HT-29 (cell line): ENCODE data around the gene APOM. TPM values are rescaled to one million over a fixed set of nuclear protein-coding genes. Genes with fewer than 3 reads are reported as not detected.

Experiments
- DNase-seq: peaks from one replicate; pipeline ENCODE4 v3.0.0-alpha.2; 2015; ENCODE audit warnings: low spot score
- total RNA-seq: library from RNA; depleted of rRNA; stranded (reverse); fragments of >200 nt; shearing (Covaris generic); gene quantifications from 2 replicates; pipeline ENCODE4 v1.2.3, GENCODE V29; 2014

The APOM gene
- total RNA-seq, 1 experiment from 2014 or later: 4.2 TPM

- DNase-seq: no peak
Measured at GRCh38 chr6:31631209-31631608, 24.5 kb upstream of the APOM start.

DNA sequence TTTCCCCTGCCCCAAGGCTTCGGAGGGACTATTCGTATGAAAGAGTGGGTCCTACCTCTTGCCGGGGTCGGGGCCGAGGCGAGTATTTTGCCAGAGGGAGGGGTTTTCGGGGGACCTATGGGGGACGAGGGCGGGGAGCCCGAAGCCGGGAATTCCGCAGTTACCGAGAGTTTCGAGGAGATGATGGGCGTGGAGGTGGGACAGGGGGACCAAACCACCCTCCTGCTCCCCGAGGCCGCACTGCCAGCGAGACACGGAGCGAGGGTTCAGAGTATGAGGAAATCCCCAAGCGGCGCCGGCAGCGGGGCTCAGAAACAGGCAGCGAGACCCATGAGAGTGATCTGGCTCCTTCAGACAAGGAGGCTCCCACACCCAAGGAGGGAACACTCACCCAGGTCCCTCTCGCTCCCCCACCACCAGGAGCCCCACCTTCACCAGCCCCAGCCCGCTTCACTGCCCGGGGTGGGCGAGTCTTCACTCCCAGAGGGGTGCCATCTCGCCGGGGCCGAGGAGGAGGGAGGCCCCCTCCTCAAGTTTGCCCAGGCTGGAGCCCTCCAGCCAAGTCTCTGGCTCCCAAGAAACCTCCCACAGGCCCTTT is 23.9 kb upstream of the APOM start:
- DNase-seq: no peak

- DNase-seq: no peak
Measured at GRCh38 chr6:31632279-31632946, 23.3 kb upstream of the APOM start.

GRCh38 chr6:31633447-31633846 is 22.2 kb upstream of the APOM start:
- DNase-seq: no peak

DNA sequence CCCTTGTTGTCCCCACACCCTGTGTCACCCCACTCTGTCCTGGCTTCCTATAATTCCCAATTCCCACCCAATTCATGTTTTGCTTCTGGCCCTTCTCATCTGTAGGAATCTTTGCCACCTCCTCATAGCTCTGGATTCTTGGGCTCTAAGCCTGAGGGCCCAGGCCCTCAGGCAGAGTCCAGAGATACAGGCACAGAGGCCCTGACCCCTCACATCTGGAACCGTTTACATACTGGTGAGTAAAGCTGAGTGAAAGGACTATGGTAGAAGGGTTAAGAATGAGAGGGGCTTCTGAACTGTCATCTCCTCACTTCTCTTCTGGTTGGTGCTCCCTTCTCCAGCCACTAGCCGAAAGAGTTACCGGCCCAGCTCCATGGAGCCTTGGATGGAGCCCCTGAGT is 21.6 kb upstream of the APOM start:
- DNase-seq: no peak

GRCh38 chr6:31634969-31635575 is 20.6 kb upstream of the APOM start:
- DNase-seq: no peak

GRCh38 chr6:31636698-31637596 is 18.7 kb upstream of the APOM start:
- DNase-seq: no peak

- DNase-seq: no peak
Measured at GRCh38 chr6:31639043-31639442, 16.7 kb upstream of the APOM start.

DNA sequence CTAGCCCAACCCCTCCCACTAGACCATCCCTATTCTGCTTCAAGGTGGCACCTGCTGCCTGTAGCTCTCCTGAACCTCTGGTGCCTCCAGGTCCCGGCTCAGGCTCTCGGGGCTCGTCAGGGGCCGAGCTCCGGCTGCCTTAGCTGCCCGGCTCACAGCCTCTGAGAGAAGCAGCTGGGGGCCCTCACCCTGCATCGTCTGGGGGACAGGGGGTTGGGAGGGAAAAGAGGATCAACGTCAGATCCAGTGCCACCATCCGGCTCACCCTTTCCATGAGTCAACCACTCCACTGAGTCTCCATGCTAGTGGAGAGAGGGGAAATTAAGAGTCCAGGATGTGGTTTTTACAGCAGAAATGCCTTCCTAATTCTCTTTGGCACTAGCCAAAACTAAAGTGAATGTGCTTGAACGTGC is 16.2 kb upstream of the APOM start:
- DNase-seq: no peak

DNA sequence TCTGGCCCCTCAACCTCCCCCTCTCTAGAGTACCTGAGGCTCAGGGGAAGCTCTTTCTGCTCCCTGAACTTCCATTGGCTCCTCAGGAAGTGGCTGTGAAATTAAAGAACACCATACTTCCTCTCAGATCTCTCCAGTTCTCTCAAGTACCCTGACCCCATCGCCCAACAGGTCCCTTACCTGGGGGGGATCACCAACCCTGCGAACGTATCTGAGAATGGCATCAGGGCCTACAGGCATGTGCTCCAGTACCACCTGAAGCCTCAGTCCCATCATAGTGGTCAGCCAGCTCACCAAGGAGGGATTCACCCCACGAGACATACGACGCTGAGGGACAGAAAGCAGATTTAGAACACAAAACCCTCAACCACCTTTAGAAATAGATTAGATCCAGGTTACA is 15.1 kb upstream of the APOM start:
- no peak for DNase-seq

- DNase-seq: no peak
Measured at GRCh38 chr6:31641370-31641769, 14.3 kb upstream of the APOM start.

GRCh38 chr6:31642798-31643570 is 12.7 kb upstream of the APOM start:
- no peak for DNase-seq

- no peak for DNase-seq
Measured at GRCh38 chr6:31643818-31644454, 11.8 kb upstream of the APOM start.

DNA sequence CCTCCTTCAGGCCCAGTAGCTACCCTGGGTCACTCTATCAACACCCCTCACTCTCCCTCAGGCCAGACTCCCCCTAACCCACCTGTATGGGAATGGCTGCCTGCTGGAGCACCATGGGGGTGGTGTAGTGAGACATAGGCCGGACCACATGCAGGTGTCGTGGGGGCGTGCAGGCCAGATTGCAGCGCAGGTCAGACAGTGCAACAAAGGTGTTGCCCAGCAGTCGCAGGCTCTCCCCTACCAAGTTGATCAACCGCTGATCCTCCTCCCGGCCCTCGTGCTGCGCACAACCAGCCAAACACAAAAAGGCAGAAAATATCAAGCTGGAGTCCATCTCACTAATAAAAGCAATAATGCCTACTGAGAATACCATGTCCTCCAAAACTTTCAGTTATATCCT is 10.4 kb upstream of the APOM start:
- DNase-seq: no peak

GRCh38 chr6:31651602-31652191 is 4.0 kb upstream of the APOM start:
- peak; percentile 70 for DNase-seq

- DNase-seq: no peak
Measured at GRCh38 chr6:31652925-31653724, 2.6 kb upstream of the APOM start.

DNA sequence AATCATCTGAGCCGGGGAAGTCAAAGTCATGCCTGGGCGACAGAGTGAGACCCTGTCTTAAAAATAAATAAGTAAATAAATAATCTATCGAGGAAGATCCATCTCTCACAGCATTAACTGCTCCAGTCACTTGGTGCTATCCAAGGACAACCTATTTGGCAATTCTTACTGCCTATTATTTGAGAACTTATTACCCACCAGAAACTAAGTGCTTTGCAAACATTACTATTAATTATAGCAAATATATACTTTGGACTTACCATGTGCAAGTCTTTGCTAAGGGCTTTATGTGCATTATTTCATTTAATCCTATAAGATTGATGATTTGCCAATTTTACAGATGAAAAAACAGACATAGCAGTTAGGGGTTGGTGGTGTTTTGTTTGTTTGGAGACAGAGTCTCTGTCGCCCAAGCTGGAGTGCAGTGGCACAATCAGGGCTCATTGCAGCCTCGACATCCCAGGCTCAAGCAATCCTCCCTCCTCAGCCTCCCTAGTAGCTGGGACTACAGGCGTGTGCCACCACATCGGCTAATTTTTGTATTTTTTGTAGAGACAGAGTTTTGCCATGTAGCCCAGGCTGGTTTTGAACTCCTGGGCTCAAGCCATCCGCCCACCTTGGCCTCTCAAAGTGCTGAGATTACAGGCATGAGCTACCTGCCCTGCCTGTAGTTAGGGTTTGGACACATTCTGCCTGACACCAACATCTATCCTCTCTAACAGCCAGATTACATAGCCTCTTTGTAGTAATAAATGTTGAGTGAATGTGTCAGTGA is 933 bp upstream of the APOM start:
- DNase-seq: no peak

DNA sequence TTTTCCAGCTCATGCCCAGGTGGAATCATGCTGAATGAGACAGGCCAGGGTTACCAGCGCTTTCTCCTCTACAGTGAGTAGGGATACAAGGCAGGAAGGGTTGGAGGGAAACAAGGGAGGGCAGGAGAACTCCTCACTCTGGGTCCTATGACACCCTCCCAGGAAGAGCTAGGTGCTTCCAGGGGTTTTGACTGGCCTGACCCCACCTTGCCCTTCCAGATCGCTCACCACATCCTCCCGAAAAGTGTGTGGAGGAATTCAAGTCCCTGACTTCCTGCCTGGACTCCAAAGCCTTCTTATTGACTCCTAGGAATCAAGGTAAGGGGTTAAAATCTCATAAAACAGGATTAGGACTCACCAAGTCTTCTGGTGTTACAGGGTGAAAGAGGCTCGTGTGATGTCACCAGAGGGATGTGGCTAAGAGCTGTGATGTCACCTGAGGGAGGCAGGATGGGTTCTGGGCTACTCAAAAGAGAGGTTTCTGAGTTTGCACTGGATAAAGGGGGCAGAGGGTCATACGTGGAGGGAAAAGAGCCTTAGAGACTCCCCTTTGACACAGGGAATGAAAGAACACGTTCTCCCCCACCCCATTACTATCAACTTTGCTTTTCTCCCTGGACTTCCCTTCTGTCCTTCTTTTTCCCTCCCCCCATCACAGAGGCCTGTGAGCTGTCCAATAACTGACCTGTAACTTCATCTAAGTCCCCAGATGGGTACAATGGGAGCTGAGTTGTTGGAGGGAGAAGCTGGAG is 1.9 kb downstream of the APOM start:
- no peak for DNase-seq
